ENCODE data around the gene CCDC191. TPM values are rescaled to one million over a fixed set of nuclear protein-coding genes. Genes with fewer than 3 reads are reported as not detected.
A peak's percentile ranks its signal among the peaks of the same experiment; 100 is the strongest.

The CCDC191 gene
- total RNA-seq (2012; rRNA removed) (0.72 and 0.83 TPM in 2 replicates), polyA plus RNA-seq (2012; rRNA removed) (0.75 and 1.1 TPM in 2 replicates), Bru-seq, nascent RNA (percentile 50 among the genes with signal in this experiment), BruChase-seq, experiment 1, labeled RNA remaining after a 6-hour chase (percentile 49 among the genes with signal in this experiment), BruChase-seq, experiment 2, labeled RNA remaining after a 2-hour chase (percentile 55 among the genes with signal in this experiment)
- 0.10 and 0.11 TPM in 2 replicates for polyA plus RNA-seq (2012; cell fraction: cytosol; rRNA removed)
- polyA plus RNA-seq (2012; cell fraction: nucleus; rRNA removed; ENCODE audit: low replicate concordance), result 1.5 and 7.0 TPM in 2 replicates
- long read RNA-seq, partial matches to known transcripts, result 1 of 1 reads
- long read RNA-seq, other reads (novel, unspliced or antisense), result 0 of 1 reads

- Histone ChIP-seq H2BK15ac (ENCODE audit: low read depth, low read length) (peak within 1 kb of the TSS; percentile 66; the same call in 2 of the 3 replicates), H3K79me1 (ENCODE audit: low read depth in 1 of 2, low read length in 2 of 2) (peaks cover 13 to 38% of the 10 kb centered on the region in 2 experiments; a peak in 2 of 4 replicates), H4K8ac (ENCODE audit: low read depth in 2 of 2, low read length in 2 of 2) (peak within 1 kb of the TSS; percentile 68 to 98), H2AFZ (replicated peaks; ENCODE audit: low read length, poor library complexity) (peak within 1 kb of the TSS; percentile 99), H2AK5ac (ENCODE audit: low read depth, low read length) (no peak within 1 kb of the TSS), H3K4ac (ENCODE audit: low read depth, low read length) (peak within 1 kb of the TSS; percentile 91), H3K9ac (ENCODE audit: low read depth, low read length) (peak within 1 kb of the TSS; percentile 78), H3K18ac (ENCODE audit: low read depth, low read length) (peak within 1 kb of the TSS; percentile 67), H2BK120ac (ENCODE audit: low read depth, low read length) (peak within 1 kb of the TSS; percentile 88), H4K5ac (ENCODE audit: low read depth, low read length) (peak within 1 kb of the TSS; percentile 86), H3K23ac (ENCODE audit: low read depth, low read length) (peak within 1 kb of the TSS; percentile 86), H2BK5ac (ENCODE audit: low read depth, low read length, poor library complexity, severe bottlenecking) (peak within 1 kb of the TSS; percentile 73), H3K9me3 (ENCODE audit: control insufficient read depth, insufficient read depth, low read length) (no peaks in the 10 kb centered on the region), H2BK20ac (ENCODE audit: low read depth, low read length) (peak within 1 kb of the TSS; percentile 60; the same call in 1 of the 2 replicates), H2AK9ac (replicated peaks; ENCODE audit: low read depth, low read length, poor library complexity) (peak within 1 kb of the TSS; percentile 76), H3K14ac (replicated peaks; ENCODE audit: low read depth, low read length) (peak within 1 kb of the TSS; percentile 95), H4K20me1 (ENCODE audit: insufficient read depth, low read length) (no peaks in the 10 kb centered on the region), H3K27ac (ENCODE audit: insufficient read depth, low read length) (peak within 1 kb of the TSS; percentile 70), H3K56ac (ENCODE audit: extremely low read depth, insufficient read depth, low read length) (peak within 1 kb of the TSS; percentile 74), H3K4me3 (ENCODE audit: insufficient read depth, low read depth, low read length) (peak within 1 kb of the TSS; percentile 76), H3K4me2 (ENCODE audit: low read depth, low read length) (peak within 1 kb of the TSS; percentile 79), H3K36me3 (ENCODE audit: control insufficient read depth, insufficient read depth, low read length) (no peaks in the 10 kb centered on the region), H3K27me3 (ENCODE audit: control insufficient read depth, insufficient read depth, low read length) (no peaks in the 10 kb centered on the region), H3K4me1 (ENCODE audit: control insufficient read depth, insufficient read depth, low read length) (no peaks in the 10 kb centered on the region), H3K9me1 (ENCODE audit: insufficient read depth, low read length) (no peaks in the 10 kb centered on the region), H4K91ac (ENCODE audit: insufficient read depth, low read depth, low read length) (peak within 1 kb of the TSS; percentile 90)
- BruUV-seq (replicated peaks), result no TSS peak
- CTCF ChIA-PET, result no interaction called here
- WGBS, 2 experiments (ENCODE audit: extremely low coverage in 2 of 2, insufficient read length in 1 of 2), result 0% methylated on average over 26 of the region's 49 CpGs; no CpG with 5 or more reads in 1 of the 2 experiments
- peak; percentile 99 for DNase-seq
- intact Hi-C loops (cut with micrococcal nuclease), result loop anchor here (5.0 to 10.0 kb wide), 2 partner anchors 219 to 312 kb away; partner anchors contain the start of genes ATP6V1A, GRAMD1C and NAA50
- ATAC-seq (ENCODE audit: low read depth), result peak; percentile 99
- in situ Hi-C loops (cut with MboI; ENCODE audit: low sequenced_read_pairs), result no loop called here
- dilution Hi-C loops (cut with HindIII; ENCODE audit: low sequenced_read_pairs, unreplicated experiment), result no loop called here
- POLR2A ChIA-PET (ENCODE audit: unreplicated experiment), result no interaction called here
- no peak for TF ChIP-seq RCOR1 (IDR thresholded peaks at IDR 0.05; ENCODE audit: insufficient replicate concordance, low read length)
- TF ChIP-seq SMC3 (IDR thresholded peaks at IDR 0.05; ENCODE audit: low read depth, low read length), result no peak
- no peak for TF ChIP-seq ELK1 (IDR thresholded peaks at IDR 0.05; ENCODE audit: borderline replicate concordance, low read depth, low read length)
- peak; percentile 34; the same call in 1 of the 2 replicates for TF ChIP-seq FOS (IDR thresholded peaks at IDR 0.05; ENCODE audit: low read depth, low read length)
- peak; percentile 56; the same call in 1 of the 2 replicates for TF ChIP-seq MAFK (IDR thresholded peaks at IDR 0.05; ENCODE audit: low read depth, low read length)
- TF ChIP-seq NFE2L2 (IDR thresholded peaks at IDR 0.05; ENCODE audit: low read depth, low read length), result no peak
- TF ChIP-seq RFX5 (IDR thresholded peaks at IDR 0.05; ENCODE audit: low read depth, low read length), result peak; percentile 68; the same call in 1 of the 2 replicates
- no peak for TF ChIP-seq RAD21 (IDR thresholded peaks at IDR 0.05; ENCODE audit: low read length)
- no peak for TF ChIP-seq BHLHE40 (IDR thresholded peaks at IDR 0.05; ENCODE audit: low read depth, low read length)
- peak; percentile 83 for TF ChIP-seq CEBPB (IDR thresholded peaks at IDR 0.05; ENCODE audit: low read depth, low read length)
- TF ChIP-seq MAZ (IDR thresholded peaks at IDR 0.05; ENCODE audit: borderline replicate concordance, low read depth, low read length), result peak; percentile 73; the same call in 1 of the 2 replicates
- no peak; the same call in 1 of the 2 replicates for TF ChIP-seq POLR2A (IDR thresholded peaks at IDR 0.05; ENCODE audit: low read depth, low read length)
- no peak for TF ChIP-seq CHD1 (IDR thresholded peaks at IDR 0.05; ENCODE audit: low read depth, low read length)
- TF ChIP-seq MXI1 (IDR thresholded peaks at IDR 0.05; ENCODE audit: borderline replicate concordance, low read depth, low read length), result peak; percentile 97
These were observed at the start of gene CCDC191, which contains the start of gene QTRT2 for GRCh38 chr3:114056130-114057010. CCDC191 (minus strand) TSS chr3:114056526; CDS start chr3:114056466, 60 bp downstream. QTRT2 (plus strand) TSS chr3:114056737; CDS start chr3:114065258, 8,521 bp downstream.
